Activated T-helper 1 cell treated with anti-CD3 and anti-CD28 coated beads, Interleukin-12 subunit alpha, Interleukin-12 subunit beta, Interleukin-2, Interleukin-4 antibody, amounts not matched to agents 30 ng/mL and 10 ng/mL and 1 ng/mL, durations not matched to agents 14 hours and 24 hours and 36 hours (primary cell): Measurements from ENCODE around the gene RAI2. TPM values are rescaled to one million over a fixed set of nuclear protein-coding genes. Genes with fewer than 3 reads are reported as not detected.

Experiments used
- DNase-seq: peaks from one replicate; pipeline ENCODE4 v3.0.0; 2021; ENCODE audit warnings: low spot score
- H3K27ac Mint-ChIP-seq: one replicate; pipeline ENCODE4 v1.8.0; 2021; ENCODE audit warnings: mild to moderate bottlenecking, mixed read lengths
- H3K27me3 Mint-ChIP-seq: one replicate; pipeline ENCODE4 v1.8.0; 2022; ENCODE audit warnings: mild to moderate bottlenecking, moderate library complexity, mixed read lengths; ENCODE audit not compliant: insufficient read depth
- H3K36me3 Mint-ChIP-seq: one replicate; pipeline ENCODE4 v1.8.0; 2021; ENCODE audit warnings: low read depth, mixed read lengths
- H3K4me1 Mint-ChIP-seq: one replicate; pipeline ENCODE4 v1.8.0; 2021; ENCODE audit warnings: low read depth, mixed read lengths
- H3K4me3 Mint-ChIP-seq: one replicate; pipeline ENCODE4 v1.8.0; 2021; ENCODE audit warnings: mild to moderate bottlenecking, moderate library complexity, mixed read lengths
- H3K9me3 Mint-ChIP-seq: one replicate; pipeline ENCODE4 v1.8.0; 2021; ENCODE audit warnings: mixed read lengths
- intact Hi-C: fragments of 100-400 bp; cut with micrococcal nuclease; formaldehyde crosslinking; loops from one replicate; pipeline ENCODE4 v1.15.1; 2024
- total RNA-seq: library from RNA; stranded (reverse); gene quantifications from 2 replicates; pipeline ENCODE4 v1.2.3, GENCODE V29; 2022

Gene RAI2
- 0.10 and 0.17 TPM in 2 replicates for total RNA-seq

- no peaks in the 10 kb centered on the region for H3K36me3 Mint-ChIP-seq
- H3K9me3 Mint-ChIP-seq: no peaks in the 10 kb centered on the region
- peaks cover 43% of the 10 kb centered on the region for H3K27me3 Mint-ChIP-seq
- intact Hi-C loops: no loop called here
- DNase-seq: no peak
- no peak within 1 kb of the TSS for H3K27ac Mint-ChIP-seq
- H3K4me3 Mint-ChIP-seq: peak within 1 kb of the TSS; percentile 59
- H3K4me1 Mint-ChIP-seq: no peaks in the 10 kb centered on the region
Observed at GRCh38 chrX:17860811-17861488, at the start of gene RAI2. RAI2 (minus strand) TSS chrX:17861298; CDS start chrX:17802010, 59,288 bp downstream.

GRCh38 chrX:17888421-17888820 is 27.3 kb upstream of the RAI2 start:
- peaks cover 8% of the 10 kb centered on the region for H3K4me1 Mint-ChIP-seq
- DNase-seq: no peak
- H3K27ac Mint-ChIP-seq: no peak overlapping the region
- H3K27me3 Mint-ChIP-seq: peaks cover 4% of the 10 kb centered on the region
- no peak overlapping the region for H3K4me3 Mint-ChIP-seq
- intact Hi-C loops: no loop called here
- no peaks in the 10 kb centered on the region for H3K9me3 Mint-ChIP-seq
- H3K36me3 Mint-ChIP-seq: no peaks in the 10 kb centered on the region

GRCh38 chrX:17882680-17883079 is 21.6 kb upstream of the RAI2 start:
- no peak overlapping the region for H3K4me3 Mint-ChIP-seq
- H3K4me1 Mint-ChIP-seq: no peaks in the 10 kb centered on the region
- no peak overlapping the region for H3K27ac Mint-ChIP-seq
- DNase-seq: no peak
- intact Hi-C loops: no loop called here
- H3K36me3 Mint-ChIP-seq: no peaks in the 10 kb centered on the region
- no peaks in the 10 kb centered on the region for H3K9me3 Mint-ChIP-seq
- H3K27me3 Mint-ChIP-seq: no peaks in the 10 kb centered on the region

- Mint-ChIP-seq H3K27ac (no peak overlapping the region), H3K9me3 (no peaks in the 10 kb centered on the region)
- intact Hi-C loops: no loop called here
Observed at GRCh38 chrX:17878028-17878670, 17.1 kb upstream of the RAI2 start.

GRCh38 chrX:17876135-17876534 is 15.0 kb upstream of the RAI2 start:
- H3K27me3 Mint-ChIP-seq: no peaks in the 10 kb centered on the region
- intact Hi-C loops: no loop called here
- no peak overlapping the region for H3K27ac Mint-ChIP-seq
- no peaks in the 10 kb centered on the region for H3K4me1 Mint-ChIP-seq
- no peaks in the 10 kb centered on the region for H3K36me3 Mint-ChIP-seq
- H3K9me3 Mint-ChIP-seq: no peaks in the 10 kb centered on the region
- no peak for DNase-seq
- no peak overlapping the region for H3K4me3 Mint-ChIP-seq

More at GRCh38 chrX:17878028-17878670, 17.1 kb upstream of the RAI2 start:
- no peaks in the 10 kb centered on the region for H3K27me3 Mint-ChIP-seq
- DNase-seq: no peak
- no peak overlapping the region for H3K4me3 Mint-ChIP-seq
- H3K4me1 Mint-ChIP-seq: no peaks in the 10 kb centered on the region
- H3K36me3 Mint-ChIP-seq: no peaks in the 10 kb centered on the region

- intact Hi-C loops: no loop called here
Observed at GRCh38 chrX:17869580-17869979, 8.5 kb upstream of the RAI2 start.

GRCh38 chrX:17861489-17862011 is 452 bp upstream of the RAI2 start:
- intact Hi-C loops: no loop called here
- peaks cover 40% of the 10 kb centered on the region for H3K27me3 Mint-ChIP-seq
- H3K4me3 Mint-ChIP-seq: peak overlapping the region; percentile 13
- DNase-seq: no peak
- no peak overlapping the region for H3K27ac Mint-ChIP-seq
- H3K9me3 Mint-ChIP-seq: no peaks in the 10 kb centered on the region
- H3K4me1 Mint-ChIP-seq: no peaks in the 10 kb centered on the region
- no peaks in the 10 kb centered on the region for H3K36me3 Mint-ChIP-seq

More at GRCh38 chrX:17869580-17869979, 8.5 kb upstream of the RAI2 start:
- no peak for DNase-seq
- Mint-ChIP-seq H3K9me3 (no peaks in the 10 kb centered on the region), H3K4me3 (no peak overlapping the region), H3K27me3 (no peaks in the 10 kb centered on the region), H3K27ac (no peak overlapping the region), H3K4me1 (no peaks in the 10 kb centered on the region), H3K36me3 (no peaks in the 10 kb centered on the region)

GRCh38 chrX:17860179-17860780 is 818 bp downstream of the RAI2 start:
- Mint-ChIP-seq H3K4me3 (peak overlapping the region; percentile 59), H3K36me3 (no peaks in the 10 kb centered on the region), H3K27me3 (peaks cover 43% of the 10 kb centered on the region), H3K4me1 (no peaks in the 10 kb centered on the region), H3K27ac (no peak overlapping the region), H3K9me3 (no peaks in the 10 kb centered on the region)
- no peak for DNase-seq
- intact Hi-C loops: no loop called here

GRCh38 chrX:17859609-17860178 is 1.4 kb downstream of the RAI2 start:
- Mint-ChIP-seq H3K27me3 (peaks cover 43% of the 10 kb centered on the region), H3K4me3 (peak overlapping the region; percentile 59), H3K27ac (no peak overlapping the region), H3K36me3 (no peaks in the 10 kb centered on the region), H3K4me1 (no peaks in the 10 kb centered on the region), H3K9me3 (no peaks in the 10 kb centered on the region)
- no peak for DNase-seq
- intact Hi-C loops: no loop called here

GRCh38 chrX:17854531-17854930 is 6.6 kb downstream of the RAI2 start:
- intact Hi-C loops: no loop called here
- no peaks in the 10 kb centered on the region for H3K4me1 Mint-ChIP-seq

GRCh38 chrX:17854069-17854468 is 7.0 kb downstream of the RAI2 start:
- Mint-ChIP-seq H3K27me3 (peaks cover 21% of the 10 kb centered on the region), H3K4me3 (no peak overlapping the region), H3K36me3 (no peaks in the 10 kb centered on the region), H3K27ac (no peak overlapping the region), H3K4me1 (no peaks in the 10 kb centered on the region), H3K9me3 (no peaks in the 10 kb centered on the region)
- no peak for DNase-seq
- intact Hi-C loops: no loop called here

More at GRCh38 chrX:17854531-17854930, 6.6 kb downstream of the RAI2 start:
- no peak overlapping the region for H3K4me3 Mint-ChIP-seq
- H3K9me3 Mint-ChIP-seq: no peaks in the 10 kb centered on the region
- H3K27ac Mint-ChIP-seq: no peak overlapping the region
- no peak for DNase-seq
- no peaks in the 10 kb centered on the region for H3K36me3 Mint-ChIP-seq
- H3K27me3 Mint-ChIP-seq: peaks cover 26% of the 10 kb centered on the region

GRCh38 chrX:17851874-17852273 is 9.2 kb downstream of the RAI2 start:
- Mint-ChIP-seq H3K27me3 (peaks cover 4% of the 10 kb centered on the region), H3K9me3 (no peaks in the 10 kb centered on the region), H3K36me3 (no peaks in the 10 kb centered on the region)

More at GRCh38 chrX:17851874-17852273, 9.2 kb downstream of the RAI2 start:
- Mint-ChIP-seq H3K4me1 (no peaks in the 10 kb centered on the region), H3K4me3 (no peak overlapping the region), H3K27ac (no peak overlapping the region)
- intact Hi-C loops: no loop called here
- no peak for DNase-seq
